CD14-positive monocyte (primary cell): ENCODE measurements around the gene IL17RA. TPM values are rescaled to one million over a fixed set of nuclear protein-coding genes. Genes with fewer than 3 reads are reported as not detected.
A peak's percentile ranks its signal among the peaks of the same experiment; 100 is the strongest.

Experiments used
- DNase-seq, 3 donors: peaks; one replicate each; pipeline ENCODE4 v3.0.0-alpha.2; 2011 to 2022
- H2AFZ ChIP-seq: 2 replicates; pipeline ENCODE4 v1.6.0; 2012; ENCODE audit warnings: mild to moderate bottlenecking, low read depth, low read length, inconsistent platforms; ENCODE audit not compliant: insufficient read depth, poor library complexity, severe bottlenecking
- H3K27ac ChIP-seq, 2 donors: 1 replicate in 1 of 2; 2 replicates in 1 of 2; pipeline ENCODE4 v1.5.1; 2012 to 2013; ENCODE audit warnings: low read length in 2 of 2, control low read depth in 1 of 2, inconsistent platforms in 1 of 2, low read depth in 1 of 2, mild to moderate bottlenecking in 1 of 2
- H3K27me3 ChIP-seq, 2 donors: one replicate each; pipeline versions ENCODE4 v1.6.0 to v1.6.1; 2011 to 2013; ENCODE audit warnings: low read length in 2 of 2; ENCODE audit not compliant: control insufficient read depth in 2 of 2, insufficient read depth in 2 of 2
- H3K36me3 ChIP-seq, 2 donors: replicated peaks in 1 of 2; 1 replicate in 1 of 2; 2 replicates in 1 of 2; pipeline versions ENCODE4 v1.5.1 to v1.6.1; 2012 to 2013; ENCODE audit warnings: low read length in 2 of 2, control low read depth in 1 of 2, inconsistent platforms in 1 of 2, mild to moderate bottlenecking in 1 of 2; ENCODE audit not compliant: insufficient read depth in 2 of 2, control insufficient read depth in 1 of 2
- H3K4me1 ChIP-seq, 2 donors: 1 replicate in 1 of 2; 2 replicates in 1 of 2; pipeline versions ENCODE4 v1.5.1 to v1.6.1; 2012 to 2013; ENCODE audit warnings: low read length in 2 of 2, control low read depth in 1 of 2, inconsistent platforms in 1 of 2, mild to moderate bottlenecking in 1 of 2, moderate library complexity in 1 of 2; ENCODE audit not compliant: insufficient read depth in 2 of 2, control insufficient read depth in 1 of 2
- H3K4me2 ChIP-seq: replicated peaks from 2 replicates; pipeline ENCODE3; 2012; ENCODE audit warnings: low read length, moderate library complexity, mild to moderate bottlenecking; ENCODE audit not compliant: poor library complexity, severe bottlenecking; ENCODE audit errors: extremely low read depth
- H3K4me3 ChIP-seq, 3 experiments: fragments of 200-600 bp in 1 of 3; sonication (generic) in 1 of 3; replicated peaks in 1 of 3; 1 replicate in 2 of 3; 2 replicates in 1 of 3; pipeline ENCODE4 v1.5.1; 2011 to 2013; ENCODE audit warnings: low read length in 3 of 3, mild to moderate bottlenecking in 3 of 3, control low read depth in 2 of 3, low read depth in 2 of 3, inconsistent platforms in 1 of 3, moderate library complexity in 1 of 3
- H3K79me2 ChIP-seq: 2 replicates; pipeline ENCODE4 v1.6.0; 2012; ENCODE audit warnings: mild to moderate bottlenecking, control low read depth, inconsistent platforms, low read length, moderate library complexity; ENCODE audit not compliant: insufficient read depth
- H3K9ac ChIP-seq: 2 replicates; pipeline ENCODE4 v1.6.0; 2017; ENCODE audit warnings: low read length, mild to moderate bottlenecking; ENCODE audit not compliant: insufficient read depth, poor library complexity, severe bottlenecking
- H3K9me3 ChIP-seq, 2 donors: replicated peaks in 1 of 2; 1 replicate in 1 of 2; 2 replicates in 1 of 2; pipeline versions ENCODE4 v1.5.1 to v1.6.1; 2012 to 2013; ENCODE audit warnings: low read length in 2 of 2, control low read depth in 1 of 2; ENCODE audit not compliant: control insufficient read depth in 1 of 2, insufficient read depth in 1 of 2
- H4K20me1 ChIP-seq: 2 replicates; pipeline ENCODE4 v1.6.0; 2012; ENCODE audit warnings: mild to moderate bottlenecking, low read length, control low read depth, moderate library complexity; ENCODE audit not compliant: insufficient read depth
- H3K27ac Mint-ChIP-seq, 7 donors: one replicate each; pipeline ENCODE4 v1.8.0; 2020; ENCODE audit warnings: mild to moderate bottlenecking in 7 of 7, mixed read lengths in 7 of 7, moderate library complexity in 6 of 7, inconsistent platforms in 2 of 7
- H3K27me3 Mint-ChIP-seq, 3 donors: one replicate each; pipeline ENCODE4 v1.8.0; 2021 to 2022; ENCODE audit warnings: low read depth in 3 of 3, mild to moderate bottlenecking in 3 of 3, mixed read lengths in 3 of 3, moderate library complexity in 3 of 3, inconsistent platforms in 1 of 3
- H3K36me3 Mint-ChIP-seq, 2 donors: one replicate each; pipeline ENCODE4 v1.8.0; 2020; ENCODE audit warnings: mixed read lengths in 2 of 2, inconsistent platforms in 1 of 2, mild to moderate bottlenecking in 1 of 2
- H3K4me1 Mint-ChIP-seq: one replicate; pipeline ENCODE4 v1.8.0; 2020; ENCODE audit warnings: mild to moderate bottlenecking, mixed read lengths
- H3K4me3 Mint-ChIP-seq, 2 donors: one replicate each; pipeline ENCODE4 v1.8.0; 2020; ENCODE audit warnings: mild to moderate bottlenecking in 2 of 2, mixed read lengths in 2 of 2, moderate library complexity in 1 of 2
- H3K9me3 Mint-ChIP-seq, 7 donors: one replicate each; pipeline ENCODE4 v1.8.0; 2020 to 2022; ENCODE audit warnings: mixed read lengths in 7 of 7, mild to moderate bottlenecking in 6 of 7, moderate library complexity in 6 of 7, inconsistent platforms in 2 of 7
- CTCF ChIP-seq: fragments of 200-600 bp; IDR thresholded peaks from one replicate; pipeline ENCODE4 v1.8.0; 2022; ENCODE audit warnings: antibody characterized with exemption, mild to moderate bottlenecking
- WGBS: methylation state at CpG from one replicate; pipeline ENCODE4 v1.1.5; 2013; ENCODE audit warnings: missing lambda C conversion rate; ENCODE audit not compliant: insufficient coverage; 5-methylcytosine and 5-hydroxymethylcytosine counted together
- intact Hi-C, 2 donors: fragments of 100-400 bp; cut with micrococcal nuclease; formaldehyde crosslinking; loops; one replicate each; pipeline versions ENCODE4 v1.15.0 to v1.15.1; 2023
- polyA plus RNA-seq, 3 donors: library from polyadenylated mRNA; depleted of rRNA in 1 of 3; unstranded in 2 of 3; stranded (reverse) in 1 of 3; fragments of 300-500 nt in 2 of 3; fragments of >200 nt in 1 of 3; fragmentation: Illumina TruSeq in 2 of 3; gene quantifications; 1 replicate in 2 of 3; 2 replicates in 1 of 3; pipeline ENCODE4 v1.2.3, GENCODE V29; 2012 to 2021

IL17RA gene
- polyA plus RNA-seq, 3 donors, result 68.3 to 118 (median 96.7) TPM

GRCh38 chr22:17116572-17117330 lies 32.0 kb downstream of the IL17RA start:
- peaks cover 0 to 4% (median 0%) of the 10 kb centered on the region in 7 donors for H3K9me3 Mint-ChIP-seq
- H3K27me3 Mint-ChIP-seq, result peaks cover 0 to 11% (median 5%) of the 10 kb centered on the region in 3 donors
- Histone ChIP-seq H3K36me3 (peaks cover 9 to 25% of the 10 kb centered on the region in 2 donors), H2AFZ (no peak overlapping the region), H3K27me3 (peaks cover 0 to 3% of the 10 kb centered on the region in 2 donors), H3K9me3 (no peaks in the 10 kb centered on the region), H3K4me3 (peak overlapping the region in 2 of 3 experiments; percentile 7 to 79), H3K27ac (peak overlapping the region; percentile 85 to 86), H4K20me1 (peaks cover 74% of the 10 kb centered on the region), H3K79me2 (peaks cover 59% of the 10 kb centered on the region), H3K9ac (peak overlapping the region; percentile 46), H3K4me2 (peak overlapping the region; percentile 86), H3K4me1 (peaks cover 86 to 91% of the 10 kb centered on the region in 2 donors)
- WGBS, result 25% methylated on average over 5 of the region's 6 CpGs
- H3K4me3 Mint-ChIP-seq, result peak overlapping the region; percentile 58 to 86
- peaks cover 87% of the 10 kb centered on the region for H3K4me1 Mint-ChIP-seq
- DNase-seq, result no peak
- intact Hi-C loops, result loop anchor here (2.0 to 5.0 kb wide), 3 partner anchors 16 to 34 kb away; partner anchors contain the start of gene IL17RA (in 1 of the 2)
- peak overlapping the region; percentile 90 to 96 (median 95) for H3K27ac Mint-ChIP-seq
- no peak for TF ChIP-seq CTCF
- peaks cover 22 to 39% of the 10 kb centered on the region in 2 donors for H3K36me3 Mint-ChIP-seq

- no peak overlapping the region for H2AFZ ChIP-seq
- 7% methylated on average over 3 of the region's 3 CpGs for WGBS
- H3K4me1 ChIP-seq, result peaks cover 84 to 89% of the 10 kb centered on the region in 2 donors
- Mint-ChIP-seq H3K27me3 (peaks cover 0 to 18% (median 10%) of the 10 kb centered on the region in 3 donors), H3K9me3 (peaks cover 0 to 5% (median 0%) of the 10 kb centered on the region in 7 donors), H3K4me3 (peak overlapping the region; percentile 69 to 86), H3K4me1 (peaks cover 85% of the 10 kb centered on the region), H3K27ac (peak overlapping the region; percentile 90 to 96 (median 95)), H3K36me3 (peaks cover 16 to 33% of the 10 kb centered on the region in 2 donors)
- peaks cover 53% of the 10 kb centered on the region for H3K79me2 ChIP-seq
- H3K27ac ChIP-seq, result peak overlapping the region; percentile 85 to 86
- intact Hi-C loops, result loop anchor here (2.0 to 5.0 kb wide), 3 partner anchors 17 to 35 kb away; partner anchors contain the start of gene IL17RA (in 1 of the 2)
- H3K9ac ChIP-seq, result peak overlapping the region; percentile 46
- H3K36me3 ChIP-seq, result peaks cover 5 to 19% of the 10 kb centered on the region in 2 donors
- peak overlapping the region; percentile 86 for H3K4me2 ChIP-seq
- peak overlapping the region in 2 of 3 experiments; percentile 7 to 79 for H3K4me3 ChIP-seq
- no peaks in the 10 kb centered on the region for H3K9me3 ChIP-seq
- no peak for DNase-seq
- no peak for TF ChIP-seq CTCF
- peaks cover 3 to 8% of the 10 kb centered on the region in 2 donors for H3K27me3 ChIP-seq
- peaks cover 67% of the 10 kb centered on the region for H4K20me1 ChIP-seq
Observed at GRCh38 chr22:17117400-17117799, 32.6 kb downstream of the IL17RA start.
